GM21526 (cell line): ENCODE results near the gene PNMA6E.
"Not testable (repeated sequence)": the region's sequence is repeated elsewhere in the genome, so short reads cannot be mapped to it uniquely, and the experiment has no call there.

Source experiments
- ATAC-seq: cut with Tn5 transposase; IDR thresholded peaks from one replicate; pipeline ENCODE4 v1.9.1; 2021; ENCODE audit warnings: moderate library complexity; ENCODE audit not compliant: unreplicated experiment, low FRiP score

PNMA6E gene

GRCh38 chrX:153387987-153388721 is 13.0 kb downstream of the PNMA6E start:
- no peak for ATAC-seq

GRCh38 chrX:153387345-153387744 is 13.8 kb downstream of the PNMA6E start:
- ATAC-seq = no peak

GRCh38 chrX:153386097-153386496 is 15.1 kb downstream of the PNMA6E start:
- ATAC-seq = no peak

GRCh38 chrX:153384973-153385372 is 16.2 kb downstream of the PNMA6E start:
- ATAC-seq = not testable (repeated sequence)

GRCh38 chrX:153384390-153384789 is 16.8 kb downstream of the PNMA6E start:
- ATAC-seq = no peak

GRCh38 chrX:153382563-153383482 is 18.3 kb downstream of the PNMA6E start:
- no peak for ATAC-seq

- ATAC-seq = no peak
These were observed 19.2 kb downstream of the PNMA6E start for GRCh38 chrX:153381684-153382532.

- no peak for ATAC-seq
These were observed 20.5 kb downstream of the PNMA6E start for GRCh38 chrX:153380691-153381090.

GRCh38 chrX:153379971-153380581 is 21.1 kb downstream of the PNMA6E start:
- no peak for ATAC-seq

GRCh38 chrX:153379508-153379907 is 21.6 kb downstream of the PNMA6E start:
- no peak for ATAC-seq

- no peak for ATAC-seq
These were observed 22.5 kb downstream of the PNMA6E start for GRCh38 chrX:153378607-153379006.

GRCh38 chrX:153377727-153378126 is 23.4 kb downstream of the PNMA6E start:
- no peak for ATAC-seq

- ATAC-seq = no peak
These were observed 25.6 kb downstream of the PNMA6E start for GRCh38 chrX:153375571-153375970.

GRCh38 chrX:153374426-153374825 is 26.7 kb downstream of the PNMA6E start:
- ATAC-seq = no peak

GRCh38 chrX:153372949-153373348 is 28.2 kb downstream of the PNMA6E start:
- ATAC-seq = no peak

GRCh38 chrX:153371256-153371655 is 29.9 kb downstream of the PNMA6E start:
- ATAC-seq = no peak

GRCh38 chrX:153370293-153371055 is 30.7 kb downstream of the PNMA6E start:
- no peak for ATAC-seq

- no peak for ATAC-seq
These were observed 34.1 kb downstream of the PNMA6E start for GRCh38 chrX:153366878-153367538.

GRCh38 chrX:153366119-153366518 is 35.0 kb downstream of the PNMA6E start:
- ATAC-seq = no peak
